ENCODE data around the gene ATP8B4. TPM values are rescaled to one million over a fixed set of nuclear protein-coding genes. Genes with fewer than 3 reads are reported as not detected.

Gene ATP8B4
- total and polyA plus RNA-seq, 12 donors, result 2.1 to 23.9 (median 4.9) TPM

DNA sequence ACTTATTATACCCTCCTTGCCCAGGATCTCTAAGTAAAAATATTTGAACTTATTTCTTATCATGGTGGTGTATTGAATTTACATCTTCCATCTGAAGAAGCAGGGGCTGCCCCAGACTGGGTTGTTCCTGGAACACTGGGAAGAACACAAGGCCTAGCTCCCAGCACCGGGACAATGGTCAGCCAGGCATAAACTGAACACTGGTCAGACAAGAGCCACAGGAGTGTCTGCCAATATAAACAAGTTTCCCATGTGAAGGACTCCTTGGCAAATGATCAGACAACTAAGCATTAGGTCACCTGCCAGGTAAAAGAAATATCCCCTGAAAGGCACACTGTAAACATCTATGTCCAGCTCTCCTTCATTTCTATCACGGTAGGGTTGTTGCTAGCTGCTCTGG lies 172.4 kb downstream of the ATP8B4 start:
- WGBS, 4 donors, result 82 to 100% (median 90%) methylated on average over 2 of the region's 2 CpGs
- TF ChIP-seq, protein P1, sequence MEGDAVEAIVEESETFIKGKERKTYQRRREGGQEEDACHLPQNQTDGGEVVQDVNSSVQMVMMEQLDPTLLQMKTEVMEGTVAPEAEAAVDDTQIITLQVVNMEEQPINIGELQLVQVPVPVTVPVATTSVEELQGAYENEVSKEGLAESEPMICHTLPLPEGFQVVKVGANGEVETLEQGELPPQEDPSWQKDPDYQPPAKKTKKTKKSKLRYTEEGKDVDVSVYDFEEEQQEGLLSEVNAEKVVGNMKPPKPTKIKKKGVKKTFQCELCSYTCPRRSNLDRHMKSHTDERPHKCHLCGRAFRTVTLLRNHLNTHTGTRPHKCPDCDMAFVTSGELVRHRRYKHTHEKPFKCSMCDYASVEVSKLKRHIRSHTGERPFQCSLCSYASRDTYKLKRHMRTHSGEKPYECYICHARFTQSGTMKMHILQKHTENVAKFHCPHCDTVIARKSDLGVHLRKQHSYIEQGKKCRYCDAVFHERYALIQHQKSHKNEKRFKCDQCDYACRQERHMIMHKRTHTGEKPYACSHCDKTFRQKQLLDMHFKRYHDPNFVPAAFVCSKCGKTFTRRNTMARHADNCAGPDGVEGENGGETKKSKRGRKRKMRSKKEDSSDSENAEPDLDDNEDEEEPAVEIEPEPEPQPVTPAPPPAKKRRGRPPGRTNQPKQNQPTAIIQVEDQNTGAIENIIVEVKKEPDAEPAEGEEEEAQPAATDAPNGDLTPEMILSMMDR (IDR thresholded peaks at IDR 0.05), result no peak
- intact Hi-C loops (cut with DNase I), result no loop called here

DNA sequence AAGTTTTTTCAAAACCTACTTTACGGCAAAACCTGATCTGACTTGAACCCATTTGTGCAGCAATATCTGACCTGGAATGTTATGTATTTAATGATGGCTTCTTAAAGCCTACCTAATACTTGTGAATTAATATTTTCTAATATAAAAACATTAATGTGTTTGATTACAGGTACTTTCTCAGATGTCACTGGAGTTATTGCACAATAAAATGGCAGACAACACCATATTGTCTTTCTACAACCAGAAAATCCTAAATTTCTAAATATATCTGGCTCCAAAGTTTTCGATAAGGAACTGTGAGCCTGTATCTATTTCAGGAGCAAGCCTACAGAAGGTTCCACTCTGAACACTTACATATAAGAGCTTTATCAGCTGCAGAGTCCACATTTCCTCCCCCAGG lies 184.5 kb downstream of the ATP8B4 start:
- WGBS, 4 donors, result 87 to 93% (median 91%) methylated on average over 2 of the region's 2 CpGs
- H3K27me3 ChIP-seq, result no peaks in the 10 kb centered on the region
- TF ChIP-seq POLR2A (IDR thresholded peaks at IDR 0.05), result no peak
- H3K36me3 ChIP-seq (replicated peaks in 1 of 2), result no peaks in the 10 kb centered on the region
- H3K4me3 ChIP-seq, result no peak overlapping the region
- no peaks in the 10 kb centered on the region for H3K9me3 ChIP-seq (replicated peaks in 1 of 3)
- intact Hi-C loops (cut with DNase I), result no loop called here
- no peaks in the 10 kb centered on the region for H3K4me1 ChIP-seq (replicated peaks in 1 of 2)
- DNase-seq, result no peak
- H3K27ac ChIP-seq, result no peak overlapping the region

More for the DNA sequence above, 172.4 kb downstream of the ATP8B4 start:
- peaks cover 0 to 10% (median 4%) of the 10 kb centered on the region in 3 donors for H3K9me3 ChIP-seq (replicated peaks in 1 of 3)
- no peak overlapping the region for H3K4me3 ChIP-seq
- DNase-seq, result no peak
- no peak overlapping the region for H3K27ac ChIP-seq
- H3K27me3 ChIP-seq, result no peaks in the 10 kb centered on the region
- H3K36me3 ChIP-seq (replicated peaks in 1 of 2), result no peaks in the 10 kb centered on the region
- no peaks in the 10 kb centered on the region for H3K4me1 ChIP-seq (replicated peaks in 1 of 2)

DNA sequence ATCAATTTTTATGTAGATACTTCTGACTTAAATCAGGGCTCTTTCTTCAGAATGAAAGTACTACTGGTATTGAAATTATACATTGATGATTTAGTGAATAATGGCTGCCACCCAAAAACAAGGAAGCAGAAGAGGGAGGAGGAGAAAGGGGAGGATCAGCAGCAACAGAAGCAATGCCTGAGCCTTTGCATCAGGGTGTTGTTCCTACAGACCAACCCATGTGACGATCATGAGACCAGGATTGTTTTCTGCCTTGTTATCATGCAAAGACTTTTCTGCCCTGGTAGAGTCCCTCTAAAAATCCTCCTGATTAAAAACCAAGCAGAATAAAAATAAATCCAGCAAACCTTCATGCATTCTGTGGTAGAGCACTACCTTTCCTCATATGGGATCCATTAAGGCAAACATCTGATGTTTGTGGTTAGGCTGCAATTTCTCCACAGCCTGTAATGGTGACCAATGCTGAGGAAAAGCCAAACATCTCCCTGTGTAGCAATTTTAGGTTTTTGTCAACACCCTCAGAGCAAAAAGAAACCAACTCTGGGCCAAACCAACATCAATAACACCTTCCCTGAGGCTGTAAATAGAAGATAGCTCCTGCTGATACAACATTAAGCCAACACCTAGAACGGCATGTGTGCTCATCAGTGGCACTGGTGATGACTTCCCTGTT lies 191.7 kb downstream of the ATP8B4 start:
- Histone ChIP-seq H3K4me3 (no peak overlapping the region), H3K4me1 (replicated peaks in 1 of 2) (no peaks in the 10 kb centered on the region), H3K27ac (no peak overlapping the region), H3K9me3 (replicated peaks in 1 of 3) (no peaks in the 10 kb centered on the region), H3K27me3 (no peaks in the 10 kb centered on the region), H3K36me3 (replicated peaks in 1 of 2) (no peaks in the 10 kb centered on the region)
- DNase-seq, result no peak
- intact Hi-C loops (cut with DNase I), result no loop called here
- TF ChIP-seq, protein P1 (IDR thresholded peaks at IDR 0.05), result no peak
- TF ChIP-seq POLR2A (IDR thresholded peaks at IDR 0.05), result no peak
- WGBS, 4 donors, result 70 to 87% (median 82%) methylated on average over 2 of the region's 2 CpGs

DNA sequence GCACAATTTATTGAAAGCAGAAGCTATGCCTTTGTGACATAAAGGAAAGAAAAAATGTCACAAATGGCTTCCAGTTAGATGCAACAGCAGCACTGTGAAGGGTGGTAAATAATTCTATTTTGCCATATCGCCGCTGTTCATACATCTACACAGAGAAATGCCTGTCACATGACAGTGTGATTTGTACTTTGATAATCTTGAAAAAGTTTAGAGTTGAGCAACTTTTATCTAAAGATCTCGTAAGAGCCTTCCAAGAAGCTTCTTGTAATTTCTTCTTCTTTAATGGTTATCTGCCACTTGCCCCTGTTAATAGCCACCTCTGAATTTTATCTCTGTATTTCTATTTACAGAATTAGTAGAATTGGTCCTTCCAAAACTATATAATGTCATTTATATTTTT lies 192.3 kb downstream of the ATP8B4 start:
- Histone ChIP-seq H3K9me3 (replicated peaks in 1 of 3) (no peaks in the 10 kb centered on the region), H3K27me3 (no peaks in the 10 kb centered on the region), H3K36me3 (replicated peaks in 1 of 2) (no peaks in the 10 kb centered on the region), H3K27ac (no peak overlapping the region), H3K4me1 (replicated peaks in 1 of 2) (no peaks in the 10 kb centered on the region), H3K4me3 (no peak overlapping the region)
- DNase-seq, result no peak
- intact Hi-C loops (cut with DNase I), result no loop called here
- 68 to 87% (median 81%) methylated on average over 3 of the region's 3 CpGs for WGBS, 4 donors
- TF ChIP-seq, protein P1 (IDR thresholded peaks at IDR 0.05), result no peak
- TF ChIP-seq POLR2A (IDR thresholded peaks at IDR 0.05), result no peak

DNA sequence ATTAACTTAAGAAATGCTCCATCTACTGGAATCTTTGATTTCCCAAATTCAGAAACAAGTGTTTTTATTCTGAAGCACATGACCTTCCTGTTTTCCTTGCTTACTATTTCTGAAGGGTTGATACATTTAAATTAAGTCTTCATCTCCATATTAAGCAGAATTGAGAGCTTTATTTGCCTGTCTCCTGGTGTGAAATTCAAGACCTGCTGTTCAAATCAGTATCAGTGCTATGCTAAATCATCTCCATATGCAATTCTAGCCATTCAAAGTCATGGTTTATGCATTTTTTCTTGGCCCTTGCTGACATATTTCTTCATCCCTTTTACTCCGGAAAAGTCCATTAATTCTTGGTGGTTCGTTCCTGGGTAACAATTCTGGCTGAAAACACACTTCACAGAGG lies 195.4 kb downstream of the ATP8B4 start:
- 76 to 91% (median 86%) methylated on average over 2 of the region's 2 CpGs for WGBS, 4 donors
- Histone ChIP-seq H3K4me1 (replicated peaks in 1 of 2) (no peaks in the 10 kb centered on the region), H3K4me3 (no peak overlapping the region), H3K36me3 (replicated peaks in 1 of 2) (no peaks in the 10 kb centered on the region), H3K9me3 (replicated peaks in 1 of 3) (no peaks in the 10 kb centered on the region), H3K27ac (no peak overlapping the region), H3K27me3 (no peaks in the 10 kb centered on the region)
- DNase-seq, result no peak
- intact Hi-C loops (cut with DNase I), result no loop called here
- TF ChIP-seq POLR2A (IDR thresholded peaks at IDR 0.05), result no peak
- TF ChIP-seq, protein P1 (IDR thresholded peaks at IDR 0.05), result no peak
